HUES64 (cell line): ENCODE results near the gene WWC1.
"Not testable (repeated sequence)": the region's sequence is repeated elsewhere in the genome, so short reads cannot be mapped to it uniquely, and the experiment has no call there.

Experiments
- H3K27ac ChIP-seq: 2 replicates; pipeline ENCODE4 v1.7.0; 2013; ENCODE audit warnings: low read depth, low read length, inconsistent platforms
- H3K27me3 ChIP-seq: 2 replicates; pipeline ENCODE4 v1.6.1; 2013; ENCODE audit warnings: mild to moderate bottlenecking, low read length; ENCODE audit not compliant: insufficient read depth
- H3K36me3 ChIP-seq: 2 replicates; pipeline ENCODE4 v1.6.1; 2013; ENCODE audit warnings: mild to moderate bottlenecking, low read length; ENCODE audit not compliant: insufficient read depth
- H3K4me1 ChIP-seq: 2 replicates; pipeline ENCODE4 v1.6.1; 2013; ENCODE audit warnings: mild to moderate bottlenecking, low read length, moderate library complexity; ENCODE audit not compliant: insufficient read depth
- H3K4me3 ChIP-seq: 2 replicates; pipeline ENCODE4 v1.5.1; 2013; ENCODE audit warnings: mild to moderate bottlenecking, low read length, moderate library complexity
- H3K9ac ChIP-seq: 2 replicates; pipeline ENCODE4 v1.6.1; 2013; ENCODE audit warnings: mild to moderate bottlenecking, low read depth, low read length
- H3K9me3 ChIP-seq: 2 replicates; pipeline ENCODE4 v1.6.1; 2013; ENCODE audit warnings: low read depth, low read length; ENCODE audit not compliant: insufficient read depth
- WGBS: fragments of 150-250, 120-280 bp; methylation state at CpG from one replicate; pipeline ENCODE4 v1.1.7; 2013; ENCODE audit warnings: missing lambda C conversion rate; 5-methylcytosine and 5-hydroxymethylcytosine counted together

The WWC1 gene

GRCh38 chr5:168300326-168301182 lies 9.1 kb downstream of the WWC1 start:
- H3K4me1 ChIP-seq: peaks cover 45% of the 10 kb centered on the region
- 59% methylated on average over 11 of the region's 11 CpGs for WGBS
- H3K4me3 ChIP-seq: no peak overlapping the region; the same call in 1 of the 2 replicates

GRCh38 chr5:168301593-168302390 lies 10.3 kb downstream of the WWC1 start:
- peaks cover 34% of the 10 kb centered on the region for H3K4me1 ChIP-seq
- WGBS: 64% methylated on average over 11 of the region's 11 CpGs
- no peak overlapping the region for H3K27ac ChIP-seq
- H3K36me3 ChIP-seq: no peaks in the 10 kb centered on the region
- H3K9me3 ChIP-seq: no peaks in the 10 kb centered on the region
- H3K4me3 ChIP-seq: no peak overlapping the region
- no peak overlapping the region for H3K9ac ChIP-seq
- peaks cover under 1% of the 10 kb centered on the region for H3K27me3 ChIP-seq

More at GRCh38 chr5:168300326-168301182, 9.1 kb downstream of the WWC1 start:
- Histone ChIP-seq H3K9me3 (no peaks in the 10 kb centered on the region), H3K27me3 (no peaks in the 10 kb centered on the region), H3K27ac (peak overlapping the region; percentile 76; the same call in 1 of the 2 replicates), H3K36me3 (no peaks in the 10 kb centered on the region), H3K9ac (no peak overlapping the region)

- Histone ChIP-seq H3K4me1 (peaks cover 32% of the 10 kb centered on the region), H3K36me3 (no peaks in the 10 kb centered on the region), H3K27ac (no peak overlapping the region), H3K9me3 (no peaks in the 10 kb centered on the region), H3K4me3 (no peak overlapping the region), H3K27me3 (peaks cover 8% of the 10 kb centered on the region), H3K9ac (no peak overlapping the region)
- WGBS: 90% methylated on average over 3 of the region's 3 CpGs
Measured at GRCh38 chr5:168302785-168303184, 11.3 kb downstream of the WWC1 start.

- Histone ChIP-seq H3K4me3 (no peak overlapping the region), H3K4me1 (peaks cover 32% of the 10 kb centered on the region), H3K9me3 (no peaks in the 10 kb centered on the region), H3K9ac (no peak overlapping the region), H3K36me3 (no peaks in the 10 kb centered on the region), H3K27ac (no peak overlapping the region), H3K27me3 (peaks cover 15% of the 10 kb centered on the region)
- WGBS: 75% methylated on average over 5 of the region's 5 CpGs
Measured at GRCh38 chr5:168303393-168304025, 12.1 kb downstream of the WWC1 start.

- Histone ChIP-seq H3K4me3 (no peak overlapping the region), H3K27ac (no peak overlapping the region), H3K4me1 (peaks cover 29% of the 10 kb centered on the region), H3K27me3 (peaks cover 24% of the 10 kb centered on the region), H3K36me3 (no peaks in the 10 kb centered on the region), H3K9ac (no peak overlapping the region), H3K9me3 (no peaks in the 10 kb centered on the region)
- WGBS: 96% methylated on average over 2 of the region's 2 CpGs
Measured at GRCh38 chr5:168304349-168304748, 12.9 kb downstream of the WWC1 start.

GRCh38 chr5:168305281-168305680 lies 13.8 kb downstream of the WWC1 start:
- Histone ChIP-seq H3K27me3 (peaks cover 29% of the 10 kb centered on the region), H3K9ac (no peak overlapping the region), H3K27ac (no peak overlapping the region), H3K4me3 (no peak overlapping the region), H3K4me1 (peaks cover 19% of the 10 kb centered on the region), H3K9me3 (no peaks in the 10 kb centered on the region), H3K36me3 (no peaks in the 10 kb centered on the region)
- WGBS: 93% methylated on average over 7 of the region's 7 CpGs

- Histone ChIP-seq H3K27me3 (peaks cover 29% of the 10 kb centered on the region), H3K9me3 (no peaks in the 10 kb centered on the region), H3K27ac (no peak overlapping the region), H3K4me3 (no peak overlapping the region), H3K9ac (no peak overlapping the region), H3K36me3 (no peaks in the 10 kb centered on the region), H3K4me1 (peaks cover 6% of the 10 kb centered on the region; the same call in 1 of the 2 replicates)
- 93% methylated on average over 6 of the region's 6 CpGs for WGBS
Measured at GRCh38 chr5:168307022-168307421, 15.6 kb downstream of the WWC1 start.

- Histone ChIP-seq H3K36me3 (no peaks in the 10 kb centered on the region), H3K27me3 (peaks cover 29% of the 10 kb centered on the region), H3K9me3 (no peaks in the 10 kb centered on the region), H3K4me3 (no peak overlapping the region), H3K4me1 (no peaks in the 10 kb centered on the region), H3K27ac (no peak overlapping the region), H3K9ac (no peak overlapping the region)
- WGBS: 97% methylated on average over 4 of the region's 4 CpGs
Measured at GRCh38 chr5:168307925-168308584, 16.6 kb downstream of the WWC1 start.

- Histone ChIP-seq H3K27me3 (peaks cover 29% of the 10 kb centered on the region), H3K9me3 (no peaks in the 10 kb centered on the region), H3K9ac (no peak overlapping the region), H3K27ac (no peak overlapping the region), H3K4me3 (no peak overlapping the region), H3K36me3 (no peaks in the 10 kb centered on the region), H3K4me1 (no peaks in the 10 kb centered on the region)
- WGBS: 93% methylated on average over 6 of the region's 6 CpGs
Measured at GRCh38 chr5:168308976-168309598, 17.6 kb downstream of the WWC1 start.

GRCh38 chr5:168310541-168310940 lies 19.1 kb downstream of the WWC1 start:
- H3K9ac ChIP-seq, H3K4me1 ChIP-seq, H3K4me3 ChIP-seq, H3K27ac ChIP-seq, H3K9me3 ChIP-seq, H3K36me3 ChIP-seq: not testable (repeated sequence)
- H3K27me3 ChIP-seq: peaks cover 29% of the 10 kb centered on the region
- WGBS: 92% methylated on average over 2 of the region's 3 CpGs
